Measurements from ENCODE around the gene GRIA2. TPM values are rescaled to one million over a fixed set of nuclear protein-coding genes. Genes with fewer than 3 reads are reported as not detected.

The GRIA2 gene
- total RNA-seq, 1 donor from 2014 or later, result not detected

DNA sequence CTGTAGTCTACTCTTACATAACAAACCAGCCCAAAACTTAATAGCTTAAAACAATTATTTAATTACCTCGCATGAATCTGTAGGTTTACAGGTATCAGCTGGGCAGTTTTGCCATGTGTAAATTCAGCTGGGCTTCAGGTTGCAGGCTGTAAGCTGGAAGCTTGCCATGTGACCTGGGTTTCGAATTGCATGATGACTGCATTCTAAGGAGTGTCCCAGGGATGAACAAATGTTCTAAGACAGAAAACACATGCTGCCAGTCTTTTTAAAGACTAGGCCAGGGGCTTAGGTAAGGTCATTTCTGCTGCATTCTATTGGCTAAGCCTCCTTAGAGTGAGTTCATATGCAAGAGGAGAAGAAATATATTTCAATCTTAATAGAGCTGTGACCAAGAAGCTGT, 44.8 kb downstream of the GRIA2 start:
- H3K9me3 ChIP-seq (replicated peaks), result peaks cover 4% of the 10 kb centered on the region
- H3K27me3 ChIP-seq (ENCODE audit: low read depth), result no peaks in the 10 kb centered on the region
- H3K36me3 ChIP-seq, result no peaks in the 10 kb centered on the region
- DNase-seq, result no peak
- H3K4me3 ChIP-seq, result no peak overlapping the region
- no peak overlapping the region for H3K27ac ChIP-seq (replicated peaks)
- H3K4me1 ChIP-seq, result no peaks in the 10 kb centered on the region
- intact Hi-C loops (cut with micrococcal nuclease), result no loop called here
- TF ChIP-seq, protein P1, sequence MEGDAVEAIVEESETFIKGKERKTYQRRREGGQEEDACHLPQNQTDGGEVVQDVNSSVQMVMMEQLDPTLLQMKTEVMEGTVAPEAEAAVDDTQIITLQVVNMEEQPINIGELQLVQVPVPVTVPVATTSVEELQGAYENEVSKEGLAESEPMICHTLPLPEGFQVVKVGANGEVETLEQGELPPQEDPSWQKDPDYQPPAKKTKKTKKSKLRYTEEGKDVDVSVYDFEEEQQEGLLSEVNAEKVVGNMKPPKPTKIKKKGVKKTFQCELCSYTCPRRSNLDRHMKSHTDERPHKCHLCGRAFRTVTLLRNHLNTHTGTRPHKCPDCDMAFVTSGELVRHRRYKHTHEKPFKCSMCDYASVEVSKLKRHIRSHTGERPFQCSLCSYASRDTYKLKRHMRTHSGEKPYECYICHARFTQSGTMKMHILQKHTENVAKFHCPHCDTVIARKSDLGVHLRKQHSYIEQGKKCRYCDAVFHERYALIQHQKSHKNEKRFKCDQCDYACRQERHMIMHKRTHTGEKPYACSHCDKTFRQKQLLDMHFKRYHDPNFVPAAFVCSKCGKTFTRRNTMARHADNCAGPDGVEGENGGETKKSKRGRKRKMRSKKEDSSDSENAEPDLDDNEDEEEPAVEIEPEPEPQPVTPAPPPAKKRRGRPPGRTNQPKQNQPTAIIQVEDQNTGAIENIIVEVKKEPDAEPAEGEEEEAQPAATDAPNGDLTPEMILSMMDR (IDR thresholded peaks at IDR 0.05; ENCODE audit: borderline replicate concordance), result no peak

DNA sequence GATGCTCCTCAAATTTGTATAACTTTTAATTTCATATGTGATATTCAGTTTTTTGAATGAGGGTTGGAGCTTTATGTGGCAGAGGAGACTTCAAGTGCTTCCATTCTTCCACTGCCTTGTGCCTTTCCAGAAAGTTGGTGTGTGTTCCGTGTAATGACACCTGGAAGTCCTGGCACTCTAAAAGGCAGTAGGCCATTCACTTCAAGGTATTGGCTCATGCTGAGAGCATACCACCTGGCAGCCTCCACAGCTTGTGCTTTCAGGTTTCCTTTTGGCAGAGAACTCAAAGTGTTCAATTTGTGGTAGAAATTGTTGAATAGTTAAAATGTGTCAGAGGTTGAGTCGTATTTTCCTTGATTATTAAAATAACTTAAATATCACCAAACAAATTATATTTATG, 49.6 kb downstream of the GRIA2 start:
- H3K9me3 ChIP-seq (replicated peaks), result peaks cover 14% of the 10 kb centered on the region
- no peak for DNase-seq
- H3K27me3 ChIP-seq (ENCODE audit: low read depth), result no peaks in the 10 kb centered on the region
- TF ChIP-seq, protein P1 (IDR thresholded peaks at IDR 0.05; ENCODE audit: borderline replicate concordance), result no peak
- no peak overlapping the region for H3K27ac ChIP-seq (replicated peaks)
- H3K4me1 ChIP-seq, result no peaks in the 10 kb centered on the region
- no peaks in the 10 kb centered on the region for H3K36me3 ChIP-seq
- no peak overlapping the region for H3K4me3 ChIP-seq
- intact Hi-C loops (cut with micrococcal nuclease), result no loop called here

DNA sequence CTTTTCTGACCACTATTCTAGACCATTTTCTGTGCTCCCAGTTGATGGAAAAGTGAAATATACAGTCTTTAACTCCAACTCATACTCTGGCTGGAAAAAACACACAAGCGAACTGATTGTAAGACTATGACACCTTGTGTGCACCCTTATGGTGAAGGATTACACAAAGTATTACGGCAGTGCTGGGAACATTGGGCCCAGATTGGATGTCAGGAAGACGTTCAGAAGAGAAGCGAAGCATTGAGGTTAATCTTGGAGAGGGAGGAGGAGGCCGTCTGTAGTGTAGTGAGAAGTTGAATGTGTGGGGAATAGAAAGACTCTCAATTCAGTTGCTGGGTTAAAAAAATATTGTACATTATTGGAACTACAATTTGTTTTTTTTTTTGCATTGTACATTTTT, 50.0 kb downstream of the GRIA2 start:
- H3K27ac ChIP-seq (replicated peaks), result no peak overlapping the region
- no peaks in the 10 kb centered on the region for H3K36me3 ChIP-seq
- H3K4me1 ChIP-seq, result no peaks in the 10 kb centered on the region
- H3K4me3 ChIP-seq, result no peak overlapping the region
- no peaks in the 10 kb centered on the region for H3K27me3 ChIP-seq (ENCODE audit: low read depth)
- DNase-seq, result no peak
- H3K9me3 ChIP-seq (replicated peaks), result peaks cover 19% of the 10 kb centered on the region
- intact Hi-C loops (cut with micrococcal nuclease), result no loop called here
- TF ChIP-seq, protein P1 (IDR thresholded peaks at IDR 0.05; ENCODE audit: borderline replicate concordance), result no peak

- no peak for DNase-seq
- intact Hi-C loops (cut with micrococcal nuclease), result no loop called here
- H3K9me3 ChIP-seq (replicated peaks), result peaks cover 26% of the 10 kb centered on the region
- H3K4me1 ChIP-seq, result no peaks in the 10 kb centered on the region
- no peaks in the 10 kb centered on the region for H3K36me3 ChIP-seq
- H3K27me3 ChIP-seq (ENCODE audit: low read depth), result no peaks in the 10 kb centered on the region
- TF ChIP-seq, protein P1 (IDR thresholded peaks at IDR 0.05; ENCODE audit: borderline replicate concordance), result no peak
- no peak overlapping the region for H3K4me3 ChIP-seq
- H3K27ac ChIP-seq (replicated peaks), result no peak overlapping the region
Measured at GRCh38 chr4:157271166-157271869, 50.8 kb downstream of the GRIA2 start.

- H3K36me3 ChIP-seq, result no peaks in the 10 kb centered on the region
- TF ChIP-seq, protein P1 (IDR thresholded peaks at IDR 0.05; ENCODE audit: borderline replicate concordance), result no peak
- no peak for DNase-seq
- intact Hi-C loops (cut with micrococcal nuclease), result no loop called here
- H3K27ac ChIP-seq (replicated peaks), result no peak overlapping the region
- no peaks in the 10 kb centered on the region for H3K4me1 ChIP-seq
- H3K9me3 ChIP-seq (replicated peaks), result peaks cover 22% of the 10 kb centered on the region
- no peak overlapping the region for H3K4me3 ChIP-seq
- H3K27me3 ChIP-seq (ENCODE audit: low read depth), result no peaks in the 10 kb centered on the region
Measured at GRCh38 chr4:157280673-157281072, 60.1 kb downstream of the GRIA2 start.

Measured in left ventricle myocardium inferior (tissue), 1 donor.